ENCODE measurements around the gene ALKBH4.

Gene ALKBH4

GRCh38 chr7:102454468-102454867 lies 10.2 kb downstream of the ALKBH4 start:
- no peak for TF ChIP-seq CTCF (IDR thresholded peaks at IDR 0.05; ENCODE audit: insufficient read depth, missing control alignments)
- DNase-seq (ENCODE audit: insufficient read length, low spot score): no peak

GRCh38 chr7:102453319-102453718 lies 11.3 kb downstream of the ALKBH4 start:
- DNase-seq (ENCODE audit: insufficient read length, low spot score): no peak
- no peak for FAIRE-seq
- TF ChIP-seq CTCF (IDR thresholded peaks at IDR 0.05; ENCODE audit: insufficient read depth, missing control alignments): no peak

More at GRCh38 chr7:102454468-102454867, 10.2 kb downstream of the ALKBH4 start:
- no peak for FAIRE-seq

- DNase-seq (ENCODE audit: insufficient read length, low spot score): no peak
- FAIRE-seq: no peak
- no peak for TF ChIP-seq CTCF (IDR thresholded peaks at IDR 0.05; ENCODE audit: insufficient read depth, missing control alignments)
These were observed 12.2 kb downstream of the ALKBH4 start for GRCh38 chr7:102452451-102452850.

- no peak for TF ChIP-seq CTCF (IDR thresholded peaks at IDR 0.05; ENCODE audit: insufficient read depth, missing control alignments)
- DNase-seq (ENCODE audit: insufficient read length, low spot score): no peak
- no peak for FAIRE-seq
These were observed 13.2 kb downstream of the ALKBH4 start for GRCh38 chr7:102451371-102452054.

GRCh38 chr7:102450242-102450641 lies 14.4 kb downstream of the ALKBH4 start:
- TF ChIP-seq CTCF (IDR thresholded peaks at IDR 0.05; ENCODE audit: insufficient read depth, missing control alignments): peak; percentile 26
- FAIRE-seq (no peak), DNase-seq (ENCODE audit: insufficient read length, low spot score) (no peak)

GRCh38 chr7:102449136-102449535 lies 15.5 kb downstream of the ALKBH4 start:
- DNase-seq (ENCODE audit: insufficient read length, low spot score) (no peak), FAIRE-seq (no peak)
- no peak for TF ChIP-seq CTCF (IDR thresholded peaks at IDR 0.05; ENCODE audit: insufficient read depth, missing control alignments)

GRCh38 chr7:102447311-102447710 lies 17.4 kb downstream of the ALKBH4 start:
- no peak for DNase-seq (ENCODE audit: insufficient read length, low spot score)
- TF ChIP-seq CTCF (IDR thresholded peaks at IDR 0.05; ENCODE audit: insufficient read depth, missing control alignments): no peak
- FAIRE-seq: no peak
